NCI-H146 treated with DMSO at 0.1 percent for 48 hours (cell line): ENCODE data around the gene CNDP2.

ENCODE experiments used
- DNase-seq: peaks from one replicate; lab custom pipeline; 2025; ENCODE audit not compliant: unreplicated experiment; lab: John Stamatoyannopoulos, UW

Gene CNDP2

GRCh38 chr18:74472312-74472711, 23.9 kb upstream of the CNDP2 start:
- DNase-seq, result no peak

GRCh38 chr18:74473976-74474640, 22.1 kb upstream of the CNDP2 start:
- no peak for DNase-seq

- peak; percentile 38 for DNase-seq
Measured at GRCh38 chr18:74476140-74476539, 20.0 kb upstream of the CNDP2 start.

- no peak for DNase-seq
Measured at GRCh38 chr18:74477771-74478170, 18.4 kb upstream of the CNDP2 start.

- DNase-seq, result no peak
Measured at GRCh38 chr18:74478316-74478715, 17.8 kb upstream of the CNDP2 start.

GRCh38 chr18:74478880-74479279, 17.3 kb upstream of the CNDP2 start:
- DNase-seq, result no peak

GRCh38 chr18:74479486-74480148, 16.5 kb upstream of the CNDP2 start:
- no peak for DNase-seq

GRCh38 chr18:74480149-74480651, 16.0 kb upstream of the CNDP2 start:
- no peak for DNase-seq

- no peak for DNase-seq
Measured at GRCh38 chr18:74482697-74483096, 13.5 kb upstream of the CNDP2 start.

- DNase-seq, result peak; percentile 40
Measured at GRCh38 chr18:74486119-74486849, 9.9 kb upstream of the CNDP2 start.

- no peak for DNase-seq
Measured at GRCh38 chr18:74488354-74488753, 7.8 kb upstream of the CNDP2 start.

GRCh38 chr18:74488864-74489263, 7.3 kb upstream of the CNDP2 start:
- DNase-seq, result no peak

GRCh38 chr18:74489676-74490075, 6.5 kb upstream of the CNDP2 start:
- DNase-seq, result no peak

GRCh38 chr18:74492259-74492658, 3.9 kb upstream of the CNDP2 start:
- no peak for DNase-seq

GRCh38 chr18:74493689-74494088, 2.5 kb upstream of the CNDP2 start:
- DNase-seq, result peak; percentile 80

GRCh38 chr18:74494514-74494913, 1.6 kb upstream of the CNDP2 start:
- no peak for DNase-seq

GRCh38 chr18:74496508-74497323, 553 bp downstream of the CNDP2 start:
- DNase-seq, result peak; percentile 59

GRCh38 chr18:74497324-74497676, 1.1 kb downstream of the CNDP2 start:
- no peak for DNase-seq

GRCh38 chr18:74497778-74498177, 1.6 kb downstream of the CNDP2 start:
- DNase-seq, result no peak

GRCh38 chr18:74498712-74499627, 2.8 kb downstream of the CNDP2 start:
- no peak for DNase-seq
